22Rv1 (cell line): ENCODE data around the gene RFFL.

Experiments
- ZFX ChIP-seq: fragments of 450-650 bp; IDR thresholded peaks from 2 replicates; pipeline ENCODE4 v1.6.1; 2017; ENCODE audit warnings: antibody characterized with exemption, borderline replicate concordance
- TF ChIP-seq, protein P1 (sequence below): fragments of 450-650 bp; IDR thresholded peaks from 2 replicates; pipeline ENCODE4 v1.5.1; 2017; ENCODE audit warnings: mild to moderate bottlenecking

DNA sequence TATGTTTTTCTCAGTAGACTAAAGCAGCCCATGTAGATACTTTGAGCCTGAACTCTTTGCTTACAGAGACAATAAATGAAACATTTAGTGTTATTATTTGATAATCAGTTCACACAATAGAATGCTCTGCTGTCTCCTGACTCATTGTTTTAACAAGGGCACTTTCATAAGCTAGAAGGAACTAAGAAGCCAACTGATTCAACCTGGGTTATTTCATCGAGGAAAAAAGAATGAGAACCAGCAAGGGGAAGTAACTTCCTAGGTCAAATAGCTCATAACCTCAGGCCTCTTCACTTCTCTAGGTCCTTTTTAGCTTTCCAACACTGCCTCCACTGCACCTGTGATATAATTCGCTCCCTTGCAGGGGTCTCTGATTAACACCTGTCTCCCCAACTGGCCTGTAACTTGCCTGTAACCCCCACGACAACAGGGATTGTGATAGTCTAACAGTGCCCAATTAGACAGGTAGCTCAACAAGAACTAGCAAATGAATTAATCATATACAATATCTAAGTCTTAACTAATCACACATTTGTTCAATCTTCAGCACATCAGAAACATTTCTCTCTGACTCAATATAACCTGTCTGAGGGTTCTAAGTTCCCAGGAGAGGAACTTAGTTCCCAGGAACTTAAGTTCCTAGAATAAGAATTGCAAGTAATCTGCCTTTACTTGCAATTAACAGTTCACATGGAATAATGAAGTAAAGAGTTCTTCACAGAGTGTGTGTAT lies 34.8 kb downstream of the RFFL start:
- TF ChIP-seq, protein P1, sequence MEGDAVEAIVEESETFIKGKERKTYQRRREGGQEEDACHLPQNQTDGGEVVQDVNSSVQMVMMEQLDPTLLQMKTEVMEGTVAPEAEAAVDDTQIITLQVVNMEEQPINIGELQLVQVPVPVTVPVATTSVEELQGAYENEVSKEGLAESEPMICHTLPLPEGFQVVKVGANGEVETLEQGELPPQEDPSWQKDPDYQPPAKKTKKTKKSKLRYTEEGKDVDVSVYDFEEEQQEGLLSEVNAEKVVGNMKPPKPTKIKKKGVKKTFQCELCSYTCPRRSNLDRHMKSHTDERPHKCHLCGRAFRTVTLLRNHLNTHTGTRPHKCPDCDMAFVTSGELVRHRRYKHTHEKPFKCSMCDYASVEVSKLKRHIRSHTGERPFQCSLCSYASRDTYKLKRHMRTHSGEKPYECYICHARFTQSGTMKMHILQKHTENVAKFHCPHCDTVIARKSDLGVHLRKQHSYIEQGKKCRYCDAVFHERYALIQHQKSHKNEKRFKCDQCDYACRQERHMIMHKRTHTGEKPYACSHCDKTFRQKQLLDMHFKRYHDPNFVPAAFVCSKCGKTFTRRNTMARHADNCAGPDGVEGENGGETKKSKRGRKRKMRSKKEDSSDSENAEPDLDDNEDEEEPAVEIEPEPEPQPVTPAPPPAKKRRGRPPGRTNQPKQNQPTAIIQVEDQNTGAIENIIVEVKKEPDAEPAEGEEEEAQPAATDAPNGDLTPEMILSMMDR: no peak
- TF ChIP-seq ZFX: no peak
